ENCODE measurements around the gene PLB1. TPM values are rescaled to one million over a fixed set of nuclear protein-coding genes. Genes with fewer than 3 reads are reported as not detected.

The PLB1 gene
- polyA plus RNA-seq, result not detected in 2 replicates

GRCh38 chr2:28495551-28496250 lies at the start of gene PLB1:
PLB1 (plus strand) TSS chr2:28496060; CDS start chr2:28496115, 55 bp downstream.

Other genes with a start within 250 kb of the PLB1 start
- 0.94 and 3.1 TPM in 2 replicates for gene FOSL2, start 103.2 kb upstream of the PLB1 start, polyA plus RNA-seq